GM19397 (cell line): Measurements from ENCODE around the gene LPIN3.

ENCODE experiments used
- ATAC-seq: cut with Tn5 transposase; IDR thresholded peaks from one replicate; pipeline ENCODE4 v1.9.1; 2021; ENCODE audit warnings: mild to moderate bottlenecking, moderate library complexity; ENCODE audit not compliant: unreplicated experiment

LPIN3 gene

GRCh38 chr20:41392295-41392694 lies 51.7 kb downstream of the LPIN3 start:
- no peak for ATAC-seq

DNA sequence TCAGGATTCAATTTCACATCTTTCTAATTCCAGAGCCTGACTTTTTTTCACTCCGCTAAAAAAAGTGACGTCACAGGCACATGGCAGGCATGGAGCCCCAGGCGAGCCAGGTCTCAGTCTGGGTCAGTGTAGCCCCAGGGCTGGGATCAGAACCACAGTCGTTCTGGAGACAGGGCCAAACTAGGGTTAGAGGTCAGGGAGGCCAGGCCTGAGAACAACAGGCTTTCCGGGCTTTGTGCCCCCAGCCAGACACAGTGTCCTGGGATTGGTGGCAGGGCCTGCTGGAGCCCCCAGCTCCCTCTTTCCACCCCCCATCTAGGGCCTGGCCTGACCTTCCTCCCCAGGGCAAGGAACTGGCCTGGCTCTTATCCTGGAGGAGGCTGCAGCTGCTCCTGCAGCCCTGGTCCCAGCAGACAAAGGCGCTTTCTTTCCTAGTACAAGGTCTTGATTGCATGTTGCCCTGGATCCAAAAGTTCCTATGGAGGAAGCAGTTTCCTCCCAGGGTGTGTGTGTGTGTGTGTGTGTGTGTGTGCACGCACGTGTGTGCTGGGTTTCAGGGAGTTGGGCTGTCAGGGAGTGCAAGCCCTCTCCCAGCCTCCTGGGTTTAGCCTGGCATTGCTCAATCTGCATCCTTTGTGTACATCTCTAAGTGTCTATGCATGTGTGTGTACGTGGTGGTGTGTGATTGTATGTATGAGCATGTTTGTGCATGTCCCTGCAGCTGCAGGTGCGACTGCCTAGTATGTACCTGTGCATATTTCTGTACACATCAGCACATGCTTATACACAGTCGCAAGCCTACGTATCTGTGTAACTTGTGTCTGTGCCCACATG lies 52.5 kb downstream of the LPIN3 start:
- no peak for ATAC-seq

DNA sequence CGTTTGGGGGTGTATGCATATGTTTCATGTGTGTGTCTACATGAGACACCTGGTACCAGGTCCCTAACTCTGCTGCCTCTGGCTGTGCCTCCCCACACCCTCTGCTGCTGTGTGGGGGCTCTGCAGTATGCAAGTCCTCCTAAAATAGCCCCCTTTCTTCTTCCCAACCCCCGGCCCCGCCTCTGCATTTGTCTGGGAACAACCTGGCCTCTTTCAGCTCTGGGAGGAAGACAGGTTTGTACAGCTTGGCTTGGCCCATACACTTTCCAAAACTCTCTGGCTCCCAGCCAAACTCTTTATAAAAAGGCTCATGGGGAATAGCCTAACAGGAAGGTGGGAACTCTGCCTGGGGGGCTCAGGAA lies 53.1 kb downstream of the LPIN3 start:
- ATAC-seq, result no peak

- ATAC-seq, result no peak
Observed at GRCh38 chr20:41394081-41394480, 53.5 kb downstream of the LPIN3 start.

GRCh38 chr20:41394931-41395666 lies 54.5 kb downstream of the LPIN3 start:
- ATAC-seq, result no peak

DNA sequence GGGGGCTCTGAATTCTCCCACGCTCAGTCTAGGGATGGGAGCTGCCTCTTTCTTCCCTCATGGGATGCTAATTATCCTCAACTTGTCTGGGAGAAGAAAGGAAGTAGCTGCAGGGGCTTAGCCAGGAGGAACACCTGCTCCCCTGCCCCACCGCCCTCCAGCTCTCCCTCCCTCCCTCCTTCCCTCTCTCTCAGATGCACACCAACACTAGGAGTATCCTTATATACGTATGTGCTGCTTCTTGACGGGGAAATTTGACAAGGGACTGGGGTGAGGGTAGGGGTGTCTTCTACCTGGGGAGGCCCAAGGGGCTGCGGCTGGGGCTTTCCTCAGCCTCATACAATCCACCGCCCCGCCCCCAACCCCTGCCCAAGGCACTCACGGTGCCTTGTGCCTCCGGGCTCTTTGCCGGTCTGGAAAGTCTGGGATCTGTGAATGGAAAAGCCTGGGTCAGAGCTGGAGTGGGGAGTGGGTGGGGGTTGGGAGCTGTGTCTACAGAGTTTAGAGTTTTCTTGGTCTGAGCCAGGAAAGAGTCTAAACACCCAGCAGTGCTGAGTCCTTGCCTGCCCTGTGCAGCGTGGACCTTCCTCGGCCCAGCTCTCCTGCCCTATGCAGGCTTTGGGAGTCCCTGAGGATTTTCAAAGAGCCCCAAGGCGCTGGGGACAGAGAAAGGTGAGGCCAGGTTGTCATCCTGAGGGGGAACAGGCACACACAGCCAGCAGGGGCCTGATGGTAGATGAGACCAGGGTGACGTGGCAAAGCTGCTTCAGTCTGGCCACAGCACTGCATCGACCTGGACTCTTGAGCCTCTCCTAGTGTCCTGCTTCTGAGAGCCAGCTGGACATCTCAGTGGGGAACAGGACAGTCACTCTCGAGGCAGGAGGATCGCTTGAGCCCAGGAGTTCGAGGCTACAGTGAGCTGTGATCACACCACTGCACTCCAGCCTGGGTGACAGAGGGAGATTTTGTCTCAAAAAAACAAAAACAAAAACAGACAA lies 55.3 kb downstream of the LPIN3 start:
- no peak for ATAC-seq

DNA sequence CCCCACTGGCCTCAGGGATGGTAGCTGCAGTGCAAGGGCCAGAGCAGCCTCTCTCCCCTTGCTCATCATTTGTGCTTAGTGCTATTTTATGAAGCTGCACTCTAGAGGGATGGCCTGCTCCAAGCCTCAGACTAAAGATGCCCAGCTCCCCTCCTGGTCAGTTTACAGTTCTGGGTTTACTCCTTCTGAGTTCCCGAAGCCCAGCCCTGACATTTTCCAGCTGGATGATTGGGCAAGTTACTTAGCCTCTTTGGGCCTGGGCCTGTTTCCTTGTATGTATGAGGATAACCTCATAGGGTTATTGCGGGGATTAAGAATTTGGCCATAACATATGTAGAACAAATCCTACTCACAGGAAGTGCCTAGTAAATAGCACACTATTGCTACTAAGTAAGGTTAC lies 57.8 kb downstream of the LPIN3 start:
- no peak for ATAC-seq

- no peak for ATAC-seq
Observed at GRCh38 chr20:41403604-41404003, 63.0 kb downstream of the LPIN3 start.

DNA sequence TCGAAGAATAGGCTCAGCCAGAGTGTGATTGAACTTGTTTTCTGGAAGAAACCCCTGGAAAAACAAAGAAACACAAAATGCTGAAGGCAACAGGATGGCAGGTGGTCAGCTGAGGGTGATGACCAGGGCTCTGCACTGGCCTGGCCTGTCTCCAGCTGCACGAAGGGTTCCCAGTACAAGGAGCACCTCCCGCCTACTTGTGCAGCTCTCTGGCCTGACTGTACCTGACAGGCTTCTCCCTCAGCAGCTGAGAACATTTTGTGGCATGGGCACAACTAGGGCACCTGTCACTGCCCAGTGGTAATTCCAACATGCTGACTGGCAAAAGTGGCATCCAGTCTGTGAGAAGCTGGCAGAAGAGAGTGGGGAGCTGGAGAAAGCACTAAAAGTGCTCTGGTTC lies 64.8 kb downstream of the LPIN3 start:
- ATAC-seq, result no peak

- ATAC-seq, result no peak
Observed at GRCh38 chr20:41406353-41406752, 65.7 kb downstream of the LPIN3 start.

DNA sequence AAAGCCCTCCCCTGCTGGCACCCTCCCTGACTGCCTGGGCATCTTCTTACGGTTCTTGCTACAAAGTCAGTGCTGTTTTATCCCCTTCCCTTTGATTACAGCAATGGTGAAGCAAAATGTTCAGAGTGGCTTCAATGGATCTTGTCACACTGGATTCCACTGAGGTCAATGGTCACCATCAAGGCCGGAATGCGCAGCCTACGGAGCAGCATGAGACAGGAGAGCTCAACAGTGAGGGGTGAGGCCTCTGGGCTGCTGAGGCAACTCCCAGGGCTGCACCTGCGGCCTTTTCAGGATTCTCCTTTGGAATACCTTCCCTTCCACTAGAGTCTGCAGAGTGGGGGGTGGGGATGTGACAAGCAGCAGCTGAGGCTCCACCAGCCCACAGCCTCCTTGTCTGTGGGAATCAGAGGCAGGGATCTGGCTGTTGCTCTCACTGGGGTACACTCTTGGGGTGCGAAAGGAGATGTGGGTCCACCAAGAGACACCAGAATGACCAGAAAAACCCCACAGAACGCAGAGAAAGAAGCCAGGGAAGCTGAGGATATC lies 66.3 kb downstream of the LPIN3 start:
- no peak for ATAC-seq

DNA sequence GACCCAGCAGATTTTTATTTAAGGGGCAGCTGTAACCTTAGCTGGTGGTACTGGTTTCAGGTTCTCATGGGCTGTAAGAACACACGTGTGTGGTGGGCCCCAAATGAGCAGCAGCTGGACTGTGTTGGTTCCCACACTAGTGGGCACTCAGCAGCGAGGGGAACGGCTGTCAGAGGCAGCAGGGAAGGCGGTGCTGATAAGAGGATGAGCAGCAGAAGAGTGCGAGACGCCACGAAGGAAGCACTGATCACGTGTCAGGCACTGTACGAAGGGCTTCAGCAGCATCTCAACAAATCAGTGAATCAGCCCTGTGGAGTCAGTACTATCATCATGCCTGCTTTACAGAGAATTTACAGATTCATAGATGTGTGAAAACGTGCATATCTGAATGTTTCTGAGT lies 67.0 kb downstream of the LPIN3 start:
- no peak for ATAC-seq

GRCh38 chr20:41408156-41408794 lies 67.7 kb downstream of the LPIN3 start:
- ATAC-seq, result peak; percentile 71

GRCh38 chr20:41408986-41409385 lies 68.4 kb downstream of the LPIN3 start:
- peak; percentile 9 for ATAC-seq
